Ascending aorta (tissue), 2 donors: Measurements from ENCODE around the gene AANAT. TPM values are rescaled to one million over a fixed set of nuclear protein-coding genes. Genes with fewer than 3 reads are reported as not detected.

Experiments used
- DNase-seq, 2 donors: peaks; one replicate each; pipeline ENCODE4 v3.0.0-alpha.2; 2019; ENCODE audit warnings: low spot score in 2 of 2
- H3K27ac ChIP-seq, 2 donors: fragments of 200-600 bp; sonication (generic); one replicate each; pipeline ENCODE4 v1.5.1; 2016 to 2017; ENCODE audit warnings: mild to moderate bottlenecking in 1 of 2
- H3K27me3 ChIP-seq: fragments of 200-600 bp; sonication (generic); one replicate; pipeline ENCODE4 v1.5.1; 2017
- H3K36me3 ChIP-seq, 2 donors: fragments of 200-600 bp; sonication (generic); one replicate each; pipeline ENCODE4 v1.5.1; 2016
- H3K4me1 ChIP-seq, 2 donors: fragments of 200-600 bp; sonication (generic); one replicate each; pipeline ENCODE4 v1.5.1; 2016 to 2017; ENCODE audit warnings: mild to moderate bottlenecking in 1 of 2
- H3K4me3 ChIP-seq, 2 donors: fragments of 200-600 bp; sonication (generic); one replicate each; pipeline ENCODE4 v1.5.1; 2016 to 2017; ENCODE audit warnings: mild to moderate bottlenecking in 1 of 2
- H3K9me3 ChIP-seq, 2 donors: fragments of 200-600 bp; sonication (generic); one replicate each; pipeline ENCODE4 v1.5.1; 2016
- CTCF ChIP-seq, 3 experiments: fragments of 200-600 bp in 2 of 3; fragments of 450-650 bp in 1 of 3; sonication (generic) in 2 of 3; IDR thresholded peaks; one replicate each; pipeline ENCODE4 v1.5.1; 2016 to 2019; ENCODE audit warnings: antibody characterized with exemption in 3 of 3, mild to moderate bottlenecking in 1 of 3, moderate library complexity in 1 of 3
- intact Hi-C: fragments of 100-400 bp; cut with DNase I; formaldehyde crosslinking; loops from one replicate; pipeline ENCODE4 v1.15.1; 2023
- total RNA-seq: library from RNA; depleted of rRNA; stranded (reverse); fragments of >200 nt; gene quantifications from one replicate; pipeline ENCODE4 v1.1.0, GENCODE V29; 2016

The AANAT gene
- total RNA-seq, 1 donor from 2014 or later: not detected

GRCh38 chr17:76432004-76432403 is 35.4 kb upstream of the AANAT start:
- Histone ChIP-seq H3K9me3 (no peaks in the 10 kb centered on the region), H3K27me3 (no peaks in the 10 kb centered on the region), H3K36me3 (no peaks in the 10 kb centered on the region), H3K27ac (no peak overlapping the region), H3K4me1 (peaks cover 0 to 4% of the 10 kb centered on the region in 2 donors), H3K4me3 (no peak overlapping the region)
- no peak for TF ChIP-seq CTCF (IDR thresholded peaks at IDR 0.05)
- DNase-seq: no peak
- intact Hi-C loops: no loop called here

- intact Hi-C loops: no loop called here
- no peak for DNase-seq
- Histone ChIP-seq H3K27me3 (no peaks in the 10 kb centered on the region), H3K9me3 (no peaks in the 10 kb centered on the region), H3K36me3 (no peaks in the 10 kb centered on the region), H3K4me1 (peaks cover 0 to 4% of the 10 kb centered on the region in 2 donors), H3K27ac (no peak overlapping the region), H3K4me3 (no peak overlapping the region)
- peak in 1 of 3 experiments; percentile 12 for TF ChIP-seq CTCF (IDR thresholded peaks at IDR 0.05)
These were observed 34.6 kb upstream of the AANAT start for GRCh38 chr17:76432712-76433336.

DNA sequence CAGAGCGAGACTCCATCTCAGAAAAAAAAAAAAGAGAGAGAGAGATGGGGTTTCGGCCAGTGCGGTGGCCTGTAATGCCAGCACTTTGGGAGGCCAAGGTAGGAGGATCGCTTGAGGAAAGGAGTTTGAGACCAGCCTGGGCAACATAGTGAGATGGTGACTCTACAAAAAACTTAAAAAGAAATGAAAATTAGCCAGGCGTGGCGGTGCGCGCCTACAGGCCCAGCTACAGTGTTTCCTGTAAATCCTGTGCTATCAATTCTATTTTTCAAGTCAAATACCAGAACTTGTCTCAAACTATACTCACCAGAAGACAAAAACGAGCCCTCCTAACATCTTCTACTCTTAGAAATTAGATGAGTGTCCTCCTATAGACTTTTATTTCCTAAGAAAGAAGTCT is 33.7 kb upstream of the AANAT start:
- intact Hi-C loops: no loop called here
- H3K27me3 ChIP-seq: no peaks in the 10 kb centered on the region
- H3K27ac ChIP-seq: no peak overlapping the region
- no peaks in the 10 kb centered on the region for H3K9me3 ChIP-seq
- peaks cover 0 to under 1% of the 10 kb centered on the region in 2 donors for H3K4me1 ChIP-seq
- DNase-seq: no peak
- no peaks in the 10 kb centered on the region for H3K36me3 ChIP-seq
- TF ChIP-seq CTCF (IDR thresholded peaks at IDR 0.05): no peak
- H3K4me3 ChIP-seq: no peak overlapping the region

DNA sequence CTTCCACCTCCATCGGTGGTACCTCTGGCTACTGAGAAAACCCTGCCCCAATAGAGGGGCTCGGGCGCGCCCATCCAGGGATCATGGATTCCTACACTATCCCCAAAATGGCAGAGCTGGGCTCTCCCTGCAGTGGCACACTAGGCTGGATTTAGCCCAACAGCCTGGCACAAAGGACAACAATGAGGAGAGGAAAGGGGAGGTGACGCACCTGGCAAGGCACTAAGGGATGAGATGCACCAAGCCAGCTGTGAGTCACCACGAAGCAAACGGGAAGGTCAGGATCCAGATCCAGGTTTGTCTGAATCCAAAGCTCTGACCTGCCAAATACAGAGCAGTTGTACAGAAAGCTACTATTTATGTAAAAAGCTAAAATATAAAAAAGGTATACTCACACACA is 32.5 kb upstream of the AANAT start:
- H3K36me3 ChIP-seq: no peaks in the 10 kb centered on the region
- H3K4me1 ChIP-seq: no peaks in the 10 kb centered on the region
- no peak overlapping the region for H3K4me3 ChIP-seq
- H3K9me3 ChIP-seq: no peaks in the 10 kb centered on the region
- H3K27me3 ChIP-seq: no peaks in the 10 kb centered on the region
- TF ChIP-seq CTCF (IDR thresholded peaks at IDR 0.05): no peak
- no peak for DNase-seq
- intact Hi-C loops: no loop called here
- no peak overlapping the region for H3K27ac ChIP-seq

DNA sequence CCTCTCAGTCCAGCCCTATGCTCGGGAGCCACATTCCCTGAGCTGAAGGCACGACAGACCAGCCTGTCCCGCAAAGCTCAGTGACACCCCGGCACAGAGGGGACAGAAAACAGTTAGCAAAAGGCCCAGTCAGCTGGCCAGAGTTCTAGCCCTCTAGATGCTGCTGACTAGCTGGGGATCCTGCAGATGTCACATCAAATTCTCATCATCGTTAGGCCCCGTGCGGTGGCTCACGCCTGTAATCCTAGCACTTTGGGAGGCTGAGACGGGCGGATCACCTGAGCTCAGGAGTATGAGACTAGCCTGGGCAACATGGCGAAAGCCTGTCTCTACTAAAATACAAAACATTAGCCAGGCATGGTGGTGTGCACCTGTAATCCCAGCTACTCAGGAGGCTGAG is 31.7 kb upstream of the AANAT start:
- H3K27ac ChIP-seq: no peak overlapping the region
- intact Hi-C loops: no loop called here
- no peaks in the 10 kb centered on the region for H3K4me1 ChIP-seq
- H3K27me3 ChIP-seq: no peaks in the 10 kb centered on the region
- no peak for DNase-seq
- H3K4me3 ChIP-seq: no peak overlapping the region
- H3K36me3 ChIP-seq: no peaks in the 10 kb centered on the region
- H3K9me3 ChIP-seq: no peaks in the 10 kb centered on the region
- no peak for TF ChIP-seq CTCF (IDR thresholded peaks at IDR 0.05)
